Ishikawa (cell line): Measurements from ENCODE around the gene PYDC2.

Experiments used
- CEBPB ChIP-seq: IDR thresholded peaks from 2 replicates; pipeline ENCODE4 v1.6.1; 2012
- EGR1 ChIP-seq: IDR thresholded peaks from 2 replicates; pipeline ENCODE4 v1.6.1; 2012
- EP300 ChIP-seq: IDR thresholded peaks from 2 replicates; pipeline ENCODE4 v1.6.1; 2012; ENCODE audit warnings: borderline replicate concordance
- RAD21 ChIP-seq: IDR thresholded peaks from 2 replicates; pipeline ENCODE4 v1.6.1; 2012; ENCODE audit warnings: low read depth
- TCF12 ChIP-seq: IDR thresholded peaks from 2 replicates; pipeline ENCODE4 v1.6.1; 2012; ENCODE audit warnings: low read depth
- TEAD4 ChIP-seq: IDR thresholded peaks from 2 replicates; pipeline ENCODE4 v1.6.1; 2012
- TF ChIP-seq, protein P1 (sequence below): IDR thresholded peaks from 2 replicates; pipeline ENCODE4 v1.6.1; 2012
- TF ChIP-seq, protein P2 (sequence below): IDR thresholded peaks from 2 replicates; pipeline ENCODE4 v1.6.1; 2012; ENCODE audit warnings: low read depth, mild to moderate bottlenecking
- TF ChIP-seq, protein P3 (sequence below): IDR thresholded peaks from 2 replicates; pipeline ENCODE4 v1.6.1; 2012

DNA sequence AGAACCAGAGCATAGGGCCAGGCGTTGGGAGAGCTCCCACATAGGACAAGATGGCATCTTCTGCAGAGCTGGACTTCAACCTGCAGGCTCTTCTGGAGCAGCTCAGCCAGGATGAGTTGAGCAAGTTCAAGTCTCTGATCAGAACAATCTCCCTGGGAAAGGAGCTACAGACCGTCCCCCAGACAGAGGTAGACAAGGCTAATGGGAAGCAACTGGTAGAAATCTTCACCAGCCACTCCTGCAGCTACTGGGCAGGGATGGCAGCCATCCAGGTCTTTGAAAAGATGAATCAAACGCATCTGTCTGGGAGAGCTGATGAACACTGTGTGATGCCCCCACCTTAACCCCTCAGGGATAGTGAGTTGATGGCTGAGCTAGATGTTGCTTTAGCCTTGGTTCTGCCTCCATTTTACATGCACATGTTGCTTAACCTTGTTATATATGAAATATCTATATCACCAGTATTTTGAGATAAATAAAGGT is at the start of gene PYDC2:
- TF ChIP-seq, protein P1, sequence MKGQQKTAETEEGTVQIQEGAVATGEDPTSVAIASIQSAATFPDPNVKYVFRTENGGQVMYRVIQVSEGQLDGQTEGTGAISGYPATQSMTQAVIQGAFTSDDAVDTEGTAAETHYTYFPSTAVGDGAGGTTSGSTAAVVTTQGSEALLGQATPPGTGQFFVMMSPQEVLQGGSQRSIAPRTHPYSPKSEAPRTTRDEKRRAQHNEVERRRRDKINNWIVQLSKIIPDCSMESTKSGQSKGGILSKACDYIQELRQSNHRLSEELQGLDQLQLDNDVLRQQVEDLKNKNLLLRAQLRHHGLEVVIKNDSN, result no peak
- TF ChIP-seq RAD21, result no peak
- TF ChIP-seq EGR1, result no peak
- TF ChIP-seq TCF12, result no peak
- TF ChIP-seq, protein P2, sequence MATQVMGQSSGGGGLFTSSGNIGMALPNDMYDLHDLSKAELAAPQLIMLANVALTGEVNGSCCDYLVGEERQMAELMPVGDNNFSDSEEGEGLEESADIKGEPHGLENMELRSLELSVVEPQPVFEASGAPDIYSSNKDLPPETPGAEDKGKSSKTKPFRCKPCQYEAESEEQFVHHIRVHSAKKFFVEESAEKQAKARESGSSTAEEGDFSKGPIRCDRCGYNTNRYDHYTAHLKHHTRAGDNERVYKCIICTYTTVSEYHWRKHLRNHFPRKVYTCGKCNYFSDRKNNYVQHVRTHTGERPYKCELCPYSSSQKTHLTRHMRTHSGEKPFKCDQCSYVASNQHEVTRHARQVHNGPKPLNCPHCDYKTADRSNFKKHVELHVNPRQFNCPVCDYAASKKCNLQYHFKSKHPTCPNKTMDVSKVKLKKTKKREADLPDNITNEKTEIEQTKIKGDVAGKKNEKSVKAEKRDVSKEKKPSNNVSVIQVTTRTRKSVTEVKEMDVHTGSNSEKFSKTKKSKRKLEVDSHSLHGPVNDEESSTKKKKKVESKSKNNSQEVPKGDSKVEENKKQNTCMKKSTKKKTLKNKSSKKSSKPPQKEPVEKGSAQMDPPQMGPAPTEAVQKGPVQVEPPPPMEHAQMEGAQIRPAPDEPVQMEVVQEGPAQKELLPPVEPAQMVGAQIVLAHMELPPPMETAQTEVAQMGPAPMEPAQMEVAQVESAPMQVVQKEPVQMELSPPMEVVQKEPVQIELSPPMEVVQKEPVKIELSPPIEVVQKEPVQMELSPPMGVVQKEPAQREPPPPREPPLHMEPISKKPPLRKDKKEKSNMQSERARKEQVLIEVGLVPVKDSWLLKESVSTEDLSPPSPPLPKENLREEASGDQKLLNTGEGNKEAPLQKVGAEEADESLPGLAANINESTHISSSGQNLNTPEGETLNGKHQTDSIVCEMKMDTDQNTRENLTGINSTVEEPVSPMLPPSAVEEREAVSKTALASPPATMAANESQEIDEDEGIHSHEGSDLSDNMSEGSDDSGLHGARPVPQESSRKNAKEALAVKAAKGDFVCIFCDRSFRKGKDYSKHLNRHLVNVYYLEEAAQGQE, result no peak
- TF ChIP-seq EP300, result no peak
- TF ChIP-seq TEAD4, result no peak
- no peak for TF ChIP-seq CEBPB
- TF ChIP-seq, protein P3, sequence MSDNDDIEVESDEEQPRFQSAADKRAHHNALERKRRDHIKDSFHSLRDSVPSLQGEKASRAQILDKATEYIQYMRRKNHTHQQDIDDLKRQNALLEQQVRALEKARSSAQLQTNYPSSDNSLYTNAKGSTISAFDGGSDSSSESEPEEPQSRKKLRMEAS, result no peak
